ENCODE data around the gene SLC25A22. TPM values are rescaled to one million over a fixed set of nuclear protein-coding genes. Genes with fewer than 3 reads are reported as not detected.

Gene SLC25A22
- total and polyA plus RNA-seq, 9 of the 15 experiments (the other 6 are each of a cell fraction or from before 2014, with no cell fraction given), result 0.41 to 55.4 (median 11.4) TPM

DNA sequence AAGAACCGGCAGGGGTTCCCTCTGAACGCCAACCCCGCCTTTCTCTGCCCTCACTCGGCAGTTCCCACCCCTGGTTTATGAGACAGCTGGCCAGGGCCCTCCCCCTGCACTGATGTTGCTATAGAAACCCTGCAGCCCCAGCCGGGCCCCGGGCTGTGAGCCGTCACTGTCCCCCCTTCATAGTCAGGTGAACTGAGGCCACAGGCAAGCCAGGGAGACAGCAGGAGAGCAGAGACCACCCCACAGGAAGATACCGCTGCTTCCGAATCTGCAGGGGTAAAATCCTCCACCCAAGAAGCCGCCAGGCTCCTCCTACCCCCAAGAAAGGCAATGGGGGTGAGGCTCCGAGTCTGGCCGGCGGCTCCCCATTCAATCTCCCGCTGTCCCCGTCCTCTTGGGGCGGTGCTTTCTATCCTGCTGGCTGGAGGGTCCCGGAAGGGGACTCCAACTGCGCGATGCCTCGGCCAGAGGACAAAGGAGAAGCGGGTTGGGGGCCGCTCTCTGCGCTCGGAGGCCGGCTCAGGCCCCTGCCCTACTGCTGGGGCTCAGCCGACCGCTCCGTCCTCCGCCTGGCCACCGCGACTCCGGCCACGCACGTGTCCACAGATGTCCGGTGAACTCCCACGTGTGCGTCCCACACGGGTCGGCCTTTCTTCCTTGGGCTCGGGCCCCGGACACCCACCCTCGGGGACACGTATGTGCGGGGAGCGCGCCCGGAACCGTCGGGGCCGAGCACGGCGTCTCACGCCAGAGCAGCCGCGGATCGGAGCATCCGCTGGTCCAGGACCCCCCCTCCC, 587 bp downstream of the SLC25A22 start (continued):
- TF ChIP-seq PHF20 (IDR thresholded peaks at IDR 0.05; ENCODE audit: partially characterized antibody) (no peak), CEBPB (tag; IDR thresholded peaks at IDR 0.05) (no peak), FOXK1 (CRISPR knock-in tag; IDR thresholded peaks at IDR 0.05; ENCODE audit: borderline replicate concordance) (peak; percentile 32; the same call in 1 of the 2 replicates), ZNF785 (CRISPR knock-in tag; IDR thresholded peaks at IDR 0.05) (no peak), PHB2 (IDR thresholded peaks at IDR 0.05; ENCODE audit: low read depth) (no peak), CXXC5 (CRISPR knock-in tag; IDR thresholded peaks at IDR 0.05) (peak; percentile 72), SMC3 (conservative IDR thresholded peaks at IDR 0.05; ENCODE audit: insufficient read depth, low read depth, low read length) (no peak), RAD51 (IDR thresholded peaks at IDR 0.05; ENCODE audit: borderline replicate concordance, low read depth) (no peak), PRMT5 (CRISPR knock-in tag; IDR thresholded peaks at IDR 0.05) (peak; percentile 59; the same call in 1 of the 2 replicates), ETS2 (tag; IDR thresholded peaks at IDR 0.05; ENCODE audit: borderline replicate concordance, poor library complexity, severe bottlenecking) (no peak), GABPB1 (CRISPR knock-in tag; IDR thresholded peaks at IDR 0.05) (peak; percentile 57; the same call in 1 of the 2 replicates), RNF2 (IDR thresholded peaks at IDR 0.05) (no peak), ETV1 (tag; conservative IDR thresholded peaks at IDR 0.05; ENCODE audit: low read depth) (no peak; the same call in 1 of the 2 replicates), PHTF2 (CRISPR knock-in tag; IDR thresholded peaks at IDR 0.05) (no peak), ZNF551 (CRISPR knock-in tag; IDR thresholded peaks at IDR 0.05) (no peak), POLR2AphosphoS2 (IDR thresholded peaks at IDR 0.05; ENCODE audit: low read length) (no peak), RAD21 (CRISPR knock-in tag; conservative IDR thresholded peaks at IDR 0.05 in 1 of 2, IDR thresholded peaks at IDR 0.05 in 1 of 2) (no peak), ZNF140 (CRISPR knock-in tag; IDR thresholded peaks at IDR 0.05) (no peak), JUNB (CRISPR knock-in tag; conservative IDR thresholded peaks at IDR 0.05) (no peak), STAG1 (CRISPR knock-in tag; IDR thresholded peaks at IDR 0.05; ENCODE audit: borderline replicate concordance) (0 out of 2 replicates have a peak, but pooled peaks have one; percentile 22), HSF4 (CRISPR knock-in tag; IDR thresholded peaks at IDR 0.05; ENCODE audit: borderline replicate concordance) (no peak), CBX1 (IDR thresholded peaks at IDR 0.05; ENCODE audit: low read depth) (no peak), MTA1 (IDR thresholded peaks at IDR 0.05; ENCODE audit: borderline replicate concordance) (no peak)
- TF ChIP-seq, protein P1, sequence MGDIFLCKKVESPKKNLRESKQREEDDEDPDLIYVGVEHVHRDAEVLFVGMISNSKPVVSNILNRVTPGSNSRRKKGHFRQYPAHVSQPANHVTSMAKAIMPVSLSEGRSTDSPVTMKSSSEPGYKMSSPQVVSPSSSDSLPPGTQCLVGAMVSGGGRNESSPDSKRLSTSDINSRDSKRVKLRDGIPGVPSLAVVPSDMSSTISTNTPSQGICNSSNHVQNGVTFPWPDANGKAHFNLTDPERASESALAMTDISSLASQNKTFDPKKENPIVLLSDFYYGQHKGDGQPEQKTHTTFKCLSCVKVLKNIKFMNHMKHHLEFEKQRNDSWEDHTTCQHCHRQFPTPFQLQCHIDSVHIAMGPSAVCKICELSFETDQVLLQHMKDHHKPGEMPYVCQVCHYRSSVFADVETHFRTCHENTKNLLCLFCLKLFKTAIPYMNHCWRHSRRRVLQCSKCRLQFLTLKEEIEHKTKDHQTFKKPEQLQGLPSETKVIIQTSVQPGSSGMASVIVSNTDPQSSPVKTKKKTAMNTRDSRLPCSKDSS (IDR thresholded peaks at IDR 0.05; ENCODE audit: low read depth, partially characterized antibody), result no peak
- TF ChIP-seq, protein P2, sequence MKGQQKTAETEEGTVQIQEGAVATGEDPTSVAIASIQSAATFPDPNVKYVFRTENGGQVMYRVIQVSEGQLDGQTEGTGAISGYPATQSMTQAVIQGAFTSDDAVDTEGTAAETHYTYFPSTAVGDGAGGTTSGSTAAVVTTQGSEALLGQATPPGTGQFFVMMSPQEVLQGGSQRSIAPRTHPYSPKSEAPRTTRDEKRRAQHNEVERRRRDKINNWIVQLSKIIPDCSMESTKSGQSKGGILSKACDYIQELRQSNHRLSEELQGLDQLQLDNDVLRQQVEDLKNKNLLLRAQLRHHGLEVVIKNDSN (CRISPR knock-in tag; IDR thresholded peaks at IDR 0.05), result peak; percentile 63
- TF ChIP-seq, protein P3, sequence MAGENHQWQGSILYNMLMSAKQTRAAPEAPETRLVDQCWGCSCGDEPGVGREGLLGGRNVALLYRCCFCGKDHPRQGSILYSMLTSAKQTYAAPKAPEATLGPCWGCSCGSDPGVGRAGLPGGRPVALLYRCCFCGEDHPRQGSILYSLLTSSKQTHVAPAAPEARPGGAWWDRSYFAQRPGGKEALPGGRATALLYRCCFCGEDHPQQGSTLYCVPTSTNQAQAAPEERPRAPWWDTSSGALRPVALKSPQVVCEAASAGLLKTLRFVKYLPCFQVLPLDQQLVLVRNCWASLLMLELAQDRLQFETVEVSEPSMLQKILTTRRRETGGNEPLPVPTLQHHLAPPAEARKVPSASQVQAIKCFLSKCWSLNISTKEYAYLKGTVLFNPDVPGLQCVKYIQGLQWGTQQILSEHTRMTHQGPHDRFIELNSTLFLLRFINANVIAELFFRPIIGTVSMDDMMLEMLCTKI (IDR thresholded peaks at IDR 0.05; ENCODE audit: partially characterized antibody), result no peak

All from K562 (cell line).